Naive thymus-derived CD4-positive, alpha-beta T cell (primary cell): ENCODE measurements around the gene ZNF624. TPM values are rescaled to one million over a fixed set of nuclear protein-coding genes. Genes with fewer than 3 reads are reported as not detected.

ENCODE experiments used
- ATAC-seq: fragments of 150-1000 bp; cut with Tn5 transposase; 2 replicates; pipeline ENCODE4 v1.10.0; 2021; ENCODE audit warnings: mild to moderate bottlenecking, moderate library complexity
- CTCF ChIA-PET: fragments of 350-600 bp; sonication (Branson Sonifier 250); formaldehyde crosslinking; loops from one replicate; lab custom pipeline; 2021; ENCODE audit warnings: antibody characterized with exemption; lab: Charles Lee
- POLR2A ChIA-PET: fragments of 350-600 bp; sonication (Branson Sonifier 250); formaldehyde crosslinking; loops from one replicate; lab custom pipeline; 2021; ENCODE audit warnings: antibody characterized with exemption, inconsistent platforms; lab: Charles Lee
- DNase-seq, 9 donors: peaks; one replicate each; pipeline versions ENCODE4 v3.0.0 to v3.0.0-alpha.2; 2020 to 2022; ENCODE audit warnings: mixed read lengths in 1 of 9
- H3K27ac ChIP-seq: one replicate; pipeline ENCODE4 v1.7.0; 2013; ENCODE audit warnings: mild to moderate bottlenecking, low read depth, low read length, moderate library complexity
- H3K27me3 ChIP-seq, 2 donors: one replicate each; pipeline ENCODE4 v1.7.0; 2013; ENCODE audit warnings: low read length in 2 of 2, mild to moderate bottlenecking in 2 of 2, moderate library complexity in 2 of 2; ENCODE audit not compliant: control insufficient read depth in 2 of 2, insufficient read depth in 2 of 2
- H3K36me3 ChIP-seq, 3 experiments: 1 replicate in 2 of 3; 2 replicates in 1 of 3; pipeline ENCODE4 v1.7.0; 2013; ENCODE audit warnings: low read length in 3 of 3, mild to moderate bottlenecking in 3 of 3, moderate library complexity in 1 of 3; ENCODE audit not compliant: insufficient read depth in 3 of 3, control insufficient read depth in 2 of 3
- H3K4me1 ChIP-seq, 2 donors: one replicate each; pipeline ENCODE4 v1.7.0; 2013; ENCODE audit warnings: low read length in 2 of 2, mild to moderate bottlenecking in 2 of 2, moderate library complexity in 1 of 2; ENCODE audit not compliant: control insufficient read depth in 2 of 2, insufficient read depth in 2 of 2
- H3K4me3 ChIP-seq: 2 replicates; pipeline ENCODE4 v1.7.0; 2013; ENCODE audit warnings: mild to moderate bottlenecking, low read length
- H3K9me3 ChIP-seq, 3 experiments: 1 replicate in 2 of 3; 2 replicates in 1 of 3; pipeline ENCODE4 v1.7.0; 2013; ENCODE audit warnings: low read length in 3 of 3; ENCODE audit not compliant: control insufficient read depth in 2 of 3
- H3K27ac Mint-ChIP-seq, 9 donors: one replicate each; pipeline ENCODE4 v1.8.0; 2020 to 2022; ENCODE audit warnings: mixed read lengths in 9 of 9, mild to moderate bottlenecking in 8 of 9, moderate library complexity in 5 of 9, inconsistent platforms in 2 of 9
- H3K27me3 Mint-ChIP-seq, 5 donors: one replicate each; pipeline ENCODE4 v1.8.0; 2021 to 2022; ENCODE audit warnings: mixed read lengths in 5 of 5, mild to moderate bottlenecking in 1 of 5
- H3K36me3 Mint-ChIP-seq, 5 donors: one replicate each; pipeline ENCODE4 v1.8.0; 2020 to 2022; ENCODE audit warnings: mixed read lengths in 5 of 5, mild to moderate bottlenecking in 3 of 5, inconsistent platforms in 1 of 5
- H3K4me1 Mint-ChIP-seq, 7 donors: one replicate each; pipeline ENCODE4 v1.8.0; 2020 to 2022; ENCODE audit warnings: mixed read lengths in 7 of 7, mild to moderate bottlenecking in 3 of 7, inconsistent platforms in 1 of 7
- H3K4me3 Mint-ChIP-seq, 10 donors: one replicate each; pipeline ENCODE4 v1.8.0; 2020 to 2022; ENCODE audit warnings: mild to moderate bottlenecking in 10 of 10, mixed read lengths in 10 of 10, moderate library complexity in 6 of 10, inconsistent platforms in 2 of 10
- H3K9me3 Mint-ChIP-seq, 11 donors: one replicate each; pipeline ENCODE4 v1.8.0; 2020 to 2022; ENCODE audit warnings: mixed read lengths in 11 of 11, mild to moderate bottlenecking in 4 of 11, inconsistent platforms in 1 of 11, moderate library complexity in 1 of 11
- intact Hi-C, 2 donors: fragments of 100-400 bp; cut with micrococcal nuclease; formaldehyde crosslinking; loops; one replicate each; pipeline ENCODE4 v1.15.1; 2023
- polyA plus RNA-seq, 2 donors: library from polyadenylated mRNA; unstranded; fragments of 300-500 nt; fragmentation: Illumina TruSeq; gene quantifications; one replicate each; pipeline ENCODE4 v1.2.3, GENCODE V29; 2021
- total RNA-seq, 6 experiments: library from RNA in 5 of 6; stranded (reverse) in 5 of 6; gene quantifications; 1 replicate in 5 of 6; 2 replicates in 1 of 6; pipeline ENCODE4 v1.2.3 and lab custom pipeline; 2021 to 2026

Gene ZNF624
- total and polyA plus RNA-seq, 7 experiments from 2014 or later: 3.8 to 11.4 (median 6.2) TPM

GRCh38 chr17:16652847-16653366 lies 743 bp downstream of the ZNF624 start:
- peak overlapping the region; percentile 78 for H3K27ac ChIP-seq
- intact Hi-C loops: loop anchor here (1.0 to 5.0 kb wide), 9 partner anchors 64 to 1664 kb away; partner anchors contain the start of genes NCOR1 (in 1 of the 2) and SMCR8 (in 1 of the 2)
- peaks cover 0 to 11% of the 10 kb centered on the region in 2 donors for H3K4me1 ChIP-seq
- peaks cover 6 to 25% (median 21%) of the 10 kb centered on the region in 7 donors for H3K4me1 Mint-ChIP-seq
- POLR2A ChIA-PET: interaction anchor here (0.7 kb wide), 1 partner anchor 595 kb away, joined by 3 read pairs; no protein-coding TSS in a partner anchor
- no peaks in the 10 kb centered on the region for H3K27me3 ChIP-seq
- no peaks in the 10 kb centered on the region for H3K9me3 ChIP-seq
- H3K9me3 Mint-ChIP-seq: peaks cover 0 to 3% (median 0%) of the 10 kb centered on the region in 11 donors
- peaks cover 0 to 11% (median 6%) of the 10 kb centered on the region in 5 donors for H3K36me3 Mint-ChIP-seq
- H3K27me3 Mint-ChIP-seq: peaks cover 0 to 13% (median 0%) of the 10 kb centered on the region in 5 donors
- CTCF ChIA-PET: interaction anchor here (0.6 kb wide), 1 partner anchor 22 kb away, joined by 3 read pairs; no protein-coding TSS in a partner anchor
- ATAC-seq: no peak
- no peak for DNase-seq
- H3K27ac Mint-ChIP-seq: peak overlapping the region in 8 of 9 donors; percentile 10 to 83 (median 64)
- peaks cover 0 to 7% (median 0%) of the 10 kb centered on the region in 3 experiments for H3K36me3 ChIP-seq
- peak overlapping the region; percentile 81 to 93 (median 89) for H3K4me3 Mint-ChIP-seq
- H3K4me3 ChIP-seq: peak overlapping the region; percentile 76

GRCh38 chr17:16652252-16652651 lies 1.4 kb downstream of the ZNF624 start:
- peaks cover 0 to 3% (median 0%) of the 10 kb centered on the region in 11 donors for H3K9me3 Mint-ChIP-seq
- Histone ChIP-seq H3K9me3 (no peaks in the 10 kb centered on the region), H3K27me3 (no peaks in the 10 kb centered on the region), H3K4me1 (peaks cover 0 to 11% of the 10 kb centered on the region in 2 donors), H3K27ac (no peak overlapping the region), H3K36me3 (peaks cover 0 to 8% (median 0%) of the 10 kb centered on the region in 3 experiments), H3K4me3 (no peak overlapping the region)
- H3K36me3 Mint-ChIP-seq: peaks cover 0 to 11% (median 8%) of the 10 kb centered on the region in 5 donors
- POLR2A ChIA-PET: interaction anchor here (0.7 kb wide), 1 partner anchor 595 kb away, joined by 3 read pairs; no protein-coding TSS in a partner anchor
- no peak for DNase-seq
- H3K4me3 Mint-ChIP-seq: peak overlapping the region in 9 of 10 donors; percentile 15 to 93 (median 88)
- CTCF ChIA-PET: no interaction called here
- intact Hi-C loops: loop anchor here (2.0 to 5.0 kb wide), 4 partner anchors 63 to 1665 kb away; partner anchors contain the start of genes NCOR1 (in 1 of the 2) and SMCR8 (in 1 of the 2)
- peaks cover 6 to 25% (median 21%) of the 10 kb centered on the region in 7 donors for H3K4me1 Mint-ChIP-seq
- no peak for ATAC-seq
- peaks cover 0 to 13% (median 0%) of the 10 kb centered on the region in 5 donors for H3K27me3 Mint-ChIP-seq
- no peak overlapping the region for H3K27ac Mint-ChIP-seq

GRCh38 chr17:16649585-16649984 lies 4.1 kb downstream of the ZNF624 start:
- no peak overlapping the region for H3K27ac Mint-ChIP-seq
- DNase-seq (no peak), ATAC-seq (no peak)
- H3K4me1 Mint-ChIP-seq: peaks cover 6 to 25% (median 21%) of the 10 kb centered on the region in 7 donors
- H3K4me3 ChIP-seq: no peak overlapping the region
- no peak overlapping the region for H3K4me3 Mint-ChIP-seq
- H3K4me1 ChIP-seq: peaks cover 0 to 11% of the 10 kb centered on the region in 2 donors
- POLR2A ChIA-PET: no interaction called here
- H3K27me3 ChIP-seq: no peaks in the 10 kb centered on the region
- H3K9me3 ChIP-seq: no peaks in the 10 kb centered on the region
- peaks cover 0 to 21% (median 18%) of the 10 kb centered on the region in 5 donors for H3K36me3 Mint-ChIP-seq
- intact Hi-C loops: no loop called here
- peaks cover 0 to 3% (median 0%) of the 10 kb centered on the region in 11 donors for H3K9me3 Mint-ChIP-seq
- CTCF ChIA-PET: no interaction called here
- no peak overlapping the region for H3K27ac ChIP-seq
- H3K36me3 ChIP-seq: peaks cover 0 to 12% (median 0%) of the 10 kb centered on the region in 3 experiments
- H3K27me3 Mint-ChIP-seq: peaks cover 0 to 7% (median 0%) of the 10 kb centered on the region in 5 donors

- Histone ChIP-seq H3K4me1 (no peaks in the 10 kb centered on the region), H3K27ac (no peak overlapping the region), H3K9me3 (no peaks in the 10 kb centered on the region), H3K36me3 (peaks cover 0 to 5% (median 5%) of the 10 kb centered on the region in 3 experiments), H3K4me3 (no peak overlapping the region), H3K27me3 (no peaks in the 10 kb centered on the region)
- no peaks in the 10 kb centered on the region for H3K27me3 Mint-ChIP-seq
- no peak overlapping the region for H3K27ac Mint-ChIP-seq
- H3K4me3 Mint-ChIP-seq: no peak overlapping the region
- H3K4me1 Mint-ChIP-seq: peaks cover 0 to 9% (median 2%) of the 10 kb centered on the region in 7 donors
- ATAC-seq (no peak), DNase-seq (no peak)
- POLR2A ChIA-PET: no interaction called here
- H3K36me3 Mint-ChIP-seq: peaks cover 3 to 86% (median 76%) of the 10 kb centered on the region in 5 donors
- CTCF ChIA-PET: no interaction called here
- H3K9me3 Mint-ChIP-seq: peaks cover 0 to 20% (median 0%) of the 10 kb centered on the region in 11 donors
- intact Hi-C loops: no loop called here
Measured at GRCh38 chr17:16639438-16639837, 14.2 kb downstream of the ZNF624 start.

GRCh38 chr17:16623282-16623681 lies 30.4 kb downstream of the ZNF624 start:
- Mint-ChIP-seq H3K27me3 (no peaks in the 10 kb centered on the region), H3K9me3 (peaks cover 10 to 94% (median 66%) of the 10 kb centered on the region in 11 donors), H3K27ac (no peak overlapping the region), H3K4me1 (no peaks in the 10 kb centered on the region), H3K4me3 (no peak overlapping the region), H3K36me3 (peaks cover 28 to 75% (median 59%) of the 10 kb centered on the region in 5 donors)
- intact Hi-C loops: no loop called here
- no peak for ATAC-seq
- Histone ChIP-seq H3K27me3 (no peaks in the 10 kb centered on the region), H3K9me3 (peaks cover 10 to 80% (median 25%) of the 10 kb centered on the region in 3 experiments), H3K4me3 (no peak overlapping the region), H3K27ac (no peak overlapping the region), H3K36me3 (peaks cover 0 to 27% (median 7%) of the 10 kb centered on the region in 3 experiments), H3K4me1 (no peaks in the 10 kb centered on the region)
- CTCF ChIA-PET: no interaction called here
- no peak for DNase-seq
- POLR2A ChIA-PET: no interaction called here

GRCh38 chr17:16622540-16623277 lies 30.9 kb downstream of the ZNF624 start:
- POLR2A ChIA-PET: no interaction called here
- intact Hi-C loops: no loop called here
- no peak overlapping the region for H3K27ac Mint-ChIP-seq
- Histone ChIP-seq H3K4me1 (no peaks in the 10 kb centered on the region), H3K36me3 (peaks cover 0 to 22% (median 7%) of the 10 kb centered on the region in 3 experiments), H3K9me3 (peaks cover 10 to 79% (median 25%) of the 10 kb centered on the region in 3 experiments), H3K27ac (no peak overlapping the region), H3K27me3 (no peaks in the 10 kb centered on the region), H3K4me3 (no peak overlapping the region)
- CTCF ChIA-PET: no interaction called here
- H3K36me3 Mint-ChIP-seq: peaks cover 28 to 69% (median 53%) of the 10 kb centered on the region in 5 donors
- H3K9me3 Mint-ChIP-seq: peaks cover 10 to 92% (median 64%) of the 10 kb centered on the region in 11 donors
- no peak for ATAC-seq
- H3K27me3 Mint-ChIP-seq: no peaks in the 10 kb centered on the region
- H3K4me1 Mint-ChIP-seq: no peaks in the 10 kb centered on the region
- DNase-seq: no peak
- H3K4me3 Mint-ChIP-seq: no peak overlapping the region
